Measurements from ENCODE around the gene SVEP1. TPM values are rescaled to one million over a fixed set of nuclear protein-coding genes. Genes with fewer than 3 reads are reported as not detected.
A peak's percentile ranks its signal among the peaks of the same experiment; 100 is the strongest.
"Not testable (repeated sequence)": the region's sequence is repeated elsewhere in the genome, so short reads cannot be mapped to it uniquely, and the experiment has no call there.

The SVEP1 gene
- total RNA-seq: 10 to 100 TPM in 1 of 2 donors, 1 to 10 TPM in 1; 6.5 to 16.9 TPM
- long read RNA-seq, partial matches to known transcripts: 3 of 4 reads
- long read RNA-seq, other reads (novel, unspliced or antisense): 1 of 4 reads

DNA sequence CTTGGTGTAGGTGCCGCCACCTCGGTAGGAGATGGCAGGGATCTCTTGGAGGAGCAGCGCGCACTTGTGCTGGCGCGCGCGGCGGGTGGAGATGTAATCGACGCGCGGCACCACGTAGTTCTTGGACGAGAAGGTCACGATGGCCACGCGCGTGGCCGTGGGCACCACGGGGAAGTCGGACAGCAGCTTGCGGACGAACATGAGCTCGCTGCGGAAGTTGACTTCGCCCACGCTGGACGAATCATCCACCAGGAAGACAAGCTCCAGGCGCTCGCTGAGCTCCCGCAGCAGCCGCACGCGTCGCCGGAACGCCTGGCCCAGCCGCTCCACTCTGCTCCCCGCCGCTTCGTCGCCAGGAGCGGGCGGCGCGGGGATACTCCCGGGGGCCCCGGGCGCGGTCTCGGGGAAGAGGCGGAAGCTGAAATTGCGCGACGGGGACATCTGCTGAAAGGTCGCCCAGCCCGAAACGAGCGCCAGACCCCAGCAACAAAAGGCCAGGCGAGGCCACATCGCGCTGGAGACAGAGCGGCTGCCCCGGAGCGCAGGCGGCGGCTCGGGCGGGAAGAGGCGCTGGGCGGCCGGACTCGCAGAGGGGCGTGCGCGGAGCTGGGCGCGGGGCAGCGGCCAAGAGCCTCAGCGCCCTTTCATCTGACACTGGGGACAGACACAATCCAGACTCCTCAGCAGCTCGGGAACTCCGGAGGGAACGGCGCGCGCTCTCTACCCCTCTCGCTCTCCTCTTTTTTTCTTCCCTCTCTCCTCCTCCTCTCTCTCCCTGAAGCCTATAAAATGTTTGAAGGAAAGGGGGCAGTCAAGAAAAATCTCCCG is at the start of gene SVEP1:
SVEP1 (minus strand) TSS at position 708 of the 828 bp plus-strand sequence; CDS start at position 510, 198 bp downstream.
- DNase-seq (peak in 1 of 2 donors; percentile 22), ATAC-seq (peak; percentile 34)
- intact Hi-C loops (cut with DNase I, micrococcal nuclease): no loop called here

DNA sequence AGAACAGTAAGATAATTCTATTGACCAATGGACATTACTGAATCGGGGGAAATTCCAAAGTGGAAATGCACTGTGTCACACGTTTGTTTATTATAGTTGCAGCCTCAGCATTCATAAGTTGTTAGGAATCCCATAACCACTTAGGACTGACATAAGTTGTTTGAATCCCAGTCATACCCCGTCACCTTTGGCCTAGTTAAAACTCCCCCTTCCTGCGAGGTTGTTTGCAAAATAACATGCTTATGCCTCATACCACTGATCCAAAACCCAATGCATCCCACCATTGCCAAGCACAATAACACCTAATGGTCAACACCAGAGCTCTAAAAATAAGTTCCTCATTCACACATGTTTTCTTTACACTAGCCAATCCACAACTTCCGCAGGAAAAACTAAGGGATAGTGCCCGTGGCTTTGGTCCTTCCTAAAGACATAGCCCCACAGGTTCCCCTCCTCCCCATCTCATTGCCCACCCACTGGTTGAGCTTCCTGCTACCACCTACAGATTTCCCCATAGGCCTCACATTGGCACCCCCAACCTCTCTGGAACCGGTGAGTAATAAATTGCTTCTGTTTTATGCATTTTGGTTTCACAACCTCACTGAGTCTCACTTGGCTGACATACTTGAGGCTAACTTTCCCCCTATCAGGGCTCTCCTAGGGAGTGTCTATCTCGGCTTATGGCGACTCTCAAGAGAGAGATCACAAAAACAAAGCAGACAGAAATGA is 46.7 kb upstream of the SVEP1 start:
- intact Hi-C loops (cut with DNase I, micrococcal nuclease): no loop called here
- ATAC-seq (no peak), DNase-seq (no peak)

DNA sequence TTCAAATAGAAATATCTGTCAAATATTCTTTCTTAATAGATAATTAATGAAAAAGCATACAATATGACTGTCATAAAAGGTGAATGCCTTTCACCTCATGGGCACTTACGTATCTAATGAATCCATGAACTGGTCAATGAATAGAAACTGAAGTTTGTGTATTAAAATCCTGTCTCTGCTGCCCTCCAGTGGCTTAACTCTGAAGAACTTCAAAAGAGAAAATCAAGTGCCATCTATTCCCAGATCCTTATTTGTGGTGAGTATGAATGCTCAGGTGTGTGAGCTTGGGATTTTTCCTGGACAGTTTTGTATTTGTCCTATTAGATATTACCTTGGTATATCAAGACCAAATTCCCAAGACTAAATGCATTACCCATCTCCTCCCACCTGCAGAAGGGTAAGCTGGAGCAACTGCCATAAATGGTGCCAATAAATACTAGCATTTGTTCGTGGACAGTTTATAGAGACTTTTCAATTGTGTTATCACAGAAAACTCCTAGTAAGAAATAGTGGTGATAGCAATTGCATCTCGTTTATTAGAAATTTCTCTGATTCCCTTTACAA is 44.0 kb upstream of the SVEP1 start:
- DNase-seq (peak in 1 of 2 donors; percentile 41), ATAC-seq (peak; percentile 61)
- intact Hi-C loops (cut with DNase I, micrococcal nuclease): no loop called here

DNA sequence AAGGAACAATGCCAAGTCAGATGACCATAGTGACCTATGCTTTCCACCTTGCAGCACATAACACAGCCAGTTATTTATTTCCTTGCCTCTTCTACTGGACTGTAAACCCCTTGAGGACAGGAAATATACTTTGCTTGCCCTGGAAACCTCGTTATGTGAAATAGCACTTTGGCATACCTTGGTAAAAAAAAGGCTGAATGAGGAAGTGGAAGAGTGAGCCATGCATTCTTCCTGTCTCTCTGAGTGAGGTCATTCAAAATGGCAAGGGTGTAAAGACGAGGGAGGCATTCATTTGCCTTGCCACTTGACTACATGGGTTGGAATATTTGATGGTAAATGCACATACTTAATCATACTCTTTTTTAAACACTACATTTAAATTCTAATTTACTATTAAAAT is 42.8 kb upstream of the SVEP1 start:
- DNase-seq (no peak), ATAC-seq (no peak)
- intact Hi-C loops (cut with DNase I, micrococcal nuclease): no loop called here

DNA sequence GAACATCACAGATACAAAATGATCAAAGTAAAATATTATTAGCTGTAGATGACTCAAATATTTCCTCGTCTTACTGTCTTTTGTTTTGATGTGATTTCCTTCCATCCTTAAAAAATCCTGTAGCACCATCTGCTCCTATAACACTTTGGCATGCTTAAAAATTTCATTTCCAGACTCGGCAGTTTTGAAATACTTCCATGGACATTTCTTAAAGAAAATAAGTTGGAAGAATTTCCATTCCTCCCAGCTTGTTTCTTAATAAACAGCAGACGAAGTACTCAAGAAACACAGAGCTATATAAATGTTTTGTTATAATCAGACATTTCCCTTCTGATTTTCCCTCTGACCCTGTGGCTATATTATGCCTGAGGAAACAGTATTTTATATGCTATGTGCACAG is 41.2 kb upstream of the SVEP1 start:
- no peak for DNase-seq
- intact Hi-C loops (cut with DNase I, micrococcal nuclease): no loop called here
- no peak for ATAC-seq

DNA sequence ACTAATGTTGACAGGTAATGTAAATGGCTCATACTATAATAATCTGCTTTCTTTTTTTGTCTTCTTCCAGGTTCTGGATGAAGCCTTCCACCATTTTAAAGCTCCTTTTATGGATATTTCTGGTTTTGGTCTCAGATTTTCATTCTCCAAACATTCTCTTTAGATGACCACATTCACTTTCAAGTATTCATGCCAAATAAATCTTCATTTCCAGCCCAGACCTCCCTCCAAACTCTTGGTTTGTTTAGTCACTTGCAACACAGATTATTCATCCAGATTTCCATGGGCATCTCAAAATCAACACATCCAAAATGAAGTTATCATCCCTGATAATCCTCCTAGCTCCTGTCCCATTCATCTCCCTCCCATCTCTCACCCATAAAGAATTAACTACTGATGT is 40.3 kb upstream of the SVEP1 start:
- ATAC-seq (no peak), DNase-seq (no peak)
- intact Hi-C loops (cut with DNase I, micrococcal nuclease): no loop called here

DNA sequence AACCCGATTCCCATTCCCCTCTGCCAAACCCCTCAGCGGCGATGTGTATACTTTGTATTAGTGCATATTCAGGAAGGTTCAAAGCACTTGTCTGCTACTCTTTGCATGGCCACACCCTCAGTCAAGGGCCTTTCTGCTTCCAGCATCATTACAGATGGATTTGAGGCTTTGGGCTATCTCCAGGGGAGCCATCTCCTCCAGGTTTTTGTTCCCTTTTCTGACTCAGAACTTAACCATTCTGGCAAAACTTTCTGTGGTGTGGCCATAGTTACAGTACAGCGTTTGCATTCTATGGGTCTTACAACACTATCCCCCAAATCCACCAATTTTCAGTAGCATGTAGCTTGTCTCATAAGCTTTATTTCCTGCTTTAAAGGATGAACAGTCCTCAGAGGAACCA is 36.0 kb upstream of the SVEP1 start:
- no peak for ATAC-seq
- intact Hi-C loops (cut with DNase I, micrococcal nuclease): no loop called here
- DNase-seq: no peak

DNA sequence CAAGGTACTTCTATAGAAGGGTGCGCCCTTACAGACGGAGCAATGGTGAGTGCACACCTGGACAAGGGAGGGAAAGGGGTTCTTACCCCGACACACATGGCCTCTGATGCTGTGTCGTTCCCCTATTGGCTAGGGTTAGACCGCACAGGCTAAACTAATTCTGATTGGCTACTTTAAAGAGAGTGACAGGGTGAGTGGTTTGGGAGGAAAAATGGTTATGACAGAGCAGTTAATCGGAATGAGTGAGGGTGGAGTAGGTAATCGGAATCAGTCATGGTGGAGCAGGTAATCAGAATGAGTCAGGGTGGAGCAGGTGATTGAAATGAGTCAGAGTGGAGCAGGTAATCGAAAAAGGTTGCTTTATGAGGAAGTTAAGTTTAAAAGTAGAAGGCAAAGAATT is 35.0 kb upstream of the SVEP1 start:
- intact Hi-C loops (cut with DNase I, micrococcal nuclease); DNase-seq; ATAC-seq: not testable (repeated sequence)

DNA sequence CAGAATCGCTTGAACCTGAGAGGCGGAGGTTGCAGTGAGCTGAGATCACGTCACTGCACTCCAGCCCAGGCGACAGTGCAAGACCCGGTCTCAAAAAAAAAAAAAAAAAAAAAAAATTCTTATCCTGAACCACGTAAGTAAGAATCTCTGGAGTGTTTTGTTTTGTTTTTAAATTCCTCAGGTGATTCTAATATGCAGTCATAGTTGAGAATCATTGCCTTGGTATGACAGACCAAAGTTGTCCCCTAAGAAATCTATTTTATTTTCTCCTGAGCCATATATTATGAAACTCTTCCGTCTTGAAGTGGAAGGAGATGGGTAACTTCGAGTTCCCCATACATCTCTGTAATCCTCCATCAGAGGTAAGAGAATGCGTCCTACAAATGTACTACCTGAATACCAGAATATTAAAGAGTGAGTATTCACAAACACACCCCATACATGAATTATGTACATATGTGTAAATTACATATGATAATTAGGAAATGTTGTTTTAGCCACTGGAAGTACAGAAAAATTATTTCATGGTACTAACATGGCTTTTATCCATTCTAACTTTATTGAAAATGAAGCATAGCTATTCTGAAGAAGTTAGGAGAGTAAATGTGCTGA is 26.7 kb upstream of the SVEP1 start:
- intact Hi-C loops (cut with DNase I, micrococcal nuclease): no loop called here
- ATAC-seq (no peak), DNase-seq (no peak)

DNA sequence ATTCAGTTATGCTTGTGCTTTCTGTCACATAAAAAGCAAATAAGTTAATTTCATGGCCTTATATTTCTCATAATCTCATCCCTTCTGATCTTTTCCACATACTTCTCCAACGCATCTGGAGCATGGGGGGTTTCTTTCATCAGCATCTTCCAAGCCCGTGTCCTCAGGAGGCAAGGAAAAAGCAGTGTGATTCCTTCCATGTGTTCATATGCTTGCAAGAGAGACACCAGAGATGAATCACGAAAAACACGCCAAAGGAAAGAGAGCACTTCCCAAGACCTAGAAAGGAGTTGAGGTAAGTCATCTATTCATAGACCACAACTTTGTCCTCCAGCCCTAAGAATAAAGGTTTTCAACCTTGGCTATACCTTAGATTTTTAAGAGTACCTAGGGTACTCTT is 26.0 kb upstream of the SVEP1 start:
- intact Hi-C loops (cut with DNase I, micrococcal nuclease): no loop called here
- no peak for DNase-seq
- ATAC-seq: no peak

DNA sequence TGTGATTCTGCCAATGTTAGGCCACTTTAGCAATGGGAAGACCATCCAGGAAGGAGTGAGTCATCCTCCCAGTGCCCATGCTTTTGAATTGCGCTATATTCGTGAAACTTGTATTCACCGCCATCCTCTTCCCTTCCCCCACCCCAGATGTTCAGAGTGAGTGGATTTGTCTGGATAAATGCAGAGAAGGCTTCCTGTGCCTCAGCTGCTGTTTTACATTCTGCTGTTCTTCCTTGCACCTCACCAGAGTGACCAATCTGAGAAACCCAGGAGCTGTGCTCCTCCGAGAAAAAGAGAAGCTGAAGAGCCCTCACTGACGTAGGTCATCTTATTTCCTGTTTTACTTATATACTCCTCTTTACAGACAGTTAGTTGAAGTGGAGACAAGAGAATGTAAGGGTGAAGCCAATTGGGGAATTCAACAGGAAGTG is 24.6 kb upstream of the SVEP1 start:
- no peak for ATAC-seq
- intact Hi-C loops (cut with DNase I, micrococcal nuclease): no loop called here
- DNase-seq: no peak

DNA sequence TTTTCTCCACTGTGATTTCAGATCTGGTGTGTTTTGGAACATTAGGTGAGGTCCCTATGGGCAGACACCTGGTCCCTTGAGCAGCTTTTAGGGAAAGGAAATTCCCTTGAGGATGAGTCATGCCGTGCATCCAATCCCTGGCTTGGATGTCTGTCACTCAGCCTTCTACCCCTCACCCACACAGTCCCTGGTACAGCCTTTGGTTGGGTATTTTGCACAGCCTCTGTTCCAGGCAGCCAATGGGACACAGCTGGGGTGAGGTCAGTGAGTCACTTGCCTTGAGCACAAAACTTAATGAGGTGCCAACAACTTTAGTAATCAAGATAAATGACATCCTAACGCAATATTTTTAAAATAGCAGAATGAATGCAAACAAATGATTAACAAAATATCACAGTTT is 22.7 kb upstream of the SVEP1 start:
- no peak for ATAC-seq
- intact Hi-C loops (cut with DNase I, micrococcal nuclease): no loop called here
- no peak for DNase-seq

DNA sequence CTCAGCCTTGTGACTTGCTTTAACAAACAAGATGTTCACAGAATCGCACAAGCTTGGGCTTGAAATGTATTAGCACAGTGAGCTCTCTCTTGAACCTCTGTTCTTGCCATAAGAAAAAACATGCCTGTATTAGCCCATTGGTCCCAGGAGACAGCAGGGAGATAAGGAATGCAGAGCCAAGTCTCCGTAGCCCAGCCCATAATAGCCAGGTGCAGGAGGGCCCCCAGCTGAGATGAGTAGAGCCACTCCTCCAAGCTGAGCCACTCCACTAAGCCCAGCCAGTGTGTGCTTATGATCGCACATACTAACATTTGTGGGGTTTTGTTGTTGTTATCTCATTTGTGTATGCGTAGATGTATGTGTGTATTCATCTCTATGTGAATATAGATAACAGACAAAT is 21.6 kb upstream of the SVEP1 start:
- ATAC-seq (no peak), DNase-seq (no peak)
- intact Hi-C loops (cut with DNase I, micrococcal nuclease): no loop called here

DNA sequence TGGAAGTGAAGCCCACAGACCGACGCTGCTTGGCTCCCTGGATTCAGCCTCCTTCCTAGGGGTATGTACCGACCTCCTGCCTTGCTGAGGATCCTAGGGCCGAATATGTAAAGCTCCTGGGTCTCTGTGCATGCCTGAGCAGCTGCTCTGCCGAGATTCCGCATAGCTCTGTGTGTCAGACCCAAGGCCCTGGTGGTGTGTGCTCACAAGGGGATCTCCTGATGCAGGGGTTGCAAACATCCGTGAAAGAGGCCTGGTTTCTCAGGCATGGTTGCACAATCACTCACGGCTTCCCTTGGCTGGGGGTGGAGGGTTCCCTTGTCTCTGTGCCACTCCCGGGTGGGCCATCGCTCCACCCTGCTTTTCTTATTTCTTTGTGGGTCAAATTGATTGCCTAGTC is 19.9 kb upstream of the SVEP1 start:
- ATAC-seq: no peak
- intact Hi-C loops (cut with DNase I, micrococcal nuclease): no loop called here
- DNase-seq: no peak

DNA sequence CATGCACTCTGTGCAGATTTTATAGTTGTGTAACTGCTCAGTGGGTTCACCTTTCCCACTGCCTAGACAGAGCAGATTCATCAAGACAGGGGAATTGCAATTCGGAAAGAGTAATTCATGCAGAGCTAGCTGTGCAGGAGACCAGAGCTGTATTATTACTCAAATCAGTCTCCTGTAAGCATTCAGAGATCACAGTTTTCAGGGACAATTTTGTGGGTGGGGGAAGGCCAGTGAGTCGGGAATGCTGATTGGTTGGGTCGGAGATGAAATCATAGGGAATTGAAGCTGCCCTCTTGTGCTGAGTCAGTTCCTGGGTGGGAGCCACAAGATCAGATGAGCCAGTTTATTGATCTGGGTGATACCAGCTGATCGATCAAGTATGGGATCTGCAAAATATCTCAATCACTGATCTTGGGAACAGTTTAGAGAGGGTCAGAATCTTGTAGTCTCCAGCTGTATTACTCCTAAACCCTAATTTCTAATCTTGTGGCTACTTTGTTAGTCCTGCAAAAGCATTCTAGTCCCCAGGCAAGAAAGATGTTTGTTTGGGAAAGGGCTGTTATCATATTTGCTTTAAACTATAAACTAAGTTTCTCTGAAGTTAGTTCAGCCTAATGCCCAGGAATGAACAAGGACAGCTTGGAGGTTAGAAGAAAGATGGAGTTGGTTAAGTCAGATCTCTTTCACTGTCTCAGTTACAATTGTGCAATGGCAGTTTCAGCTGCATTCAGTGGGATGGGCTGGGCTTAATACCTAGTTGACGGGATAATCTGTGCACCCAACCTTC is 12.7 kb upstream of the SVEP1 start:
- ATAC-seq: no peak
- intact Hi-C loops (cut with DNase I, micrococcal nuclease): no loop called here
- DNase-seq: no peak

DNA sequence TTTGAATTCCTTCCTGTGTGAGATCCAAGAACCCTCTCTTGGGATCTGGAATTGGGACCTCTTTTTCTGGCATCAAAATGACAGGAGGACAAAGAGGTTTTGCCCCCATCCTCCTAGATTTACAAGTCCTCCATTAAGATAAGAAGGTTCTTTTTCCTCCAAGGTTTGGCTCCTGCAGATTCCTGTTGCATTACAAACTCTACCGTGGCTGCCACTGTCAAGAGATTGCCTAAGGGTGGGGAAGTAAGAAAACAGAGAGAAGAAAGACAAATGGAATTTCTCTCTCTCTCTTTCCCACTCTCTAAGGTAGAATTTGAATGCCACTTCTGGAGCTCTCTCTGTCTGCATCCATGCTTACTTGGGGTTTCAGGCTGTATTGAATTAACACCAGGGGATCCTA is 12.0 kb upstream of the SVEP1 start:
- ATAC-seq: no peak
- no peak for DNase-seq
- intact Hi-C loops (cut with DNase I, micrococcal nuclease): no loop called here

DNA sequence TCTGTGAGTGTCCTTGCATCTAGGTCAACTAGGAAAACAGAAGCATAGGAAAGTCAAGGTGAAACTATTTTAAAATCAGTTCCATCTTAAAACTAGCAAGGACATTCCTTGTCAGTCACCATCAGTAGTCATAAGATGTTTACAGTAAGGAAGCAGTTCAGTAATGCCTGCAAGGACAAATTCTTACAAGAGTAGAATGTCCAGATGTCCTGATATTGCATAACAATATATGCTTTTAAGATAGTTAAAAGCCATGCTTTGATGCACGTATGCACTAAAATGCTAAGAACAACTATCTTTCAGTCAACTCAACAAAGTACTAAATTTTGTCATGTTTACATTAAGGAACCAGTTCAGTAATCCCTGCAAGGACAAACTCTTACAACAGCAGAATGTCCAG is 11.3 kb upstream of the SVEP1 start:
- no peak for ATAC-seq
- intact Hi-C loops (cut with DNase I, micrococcal nuclease): no loop called here
- no peak for DNase-seq

DNA sequence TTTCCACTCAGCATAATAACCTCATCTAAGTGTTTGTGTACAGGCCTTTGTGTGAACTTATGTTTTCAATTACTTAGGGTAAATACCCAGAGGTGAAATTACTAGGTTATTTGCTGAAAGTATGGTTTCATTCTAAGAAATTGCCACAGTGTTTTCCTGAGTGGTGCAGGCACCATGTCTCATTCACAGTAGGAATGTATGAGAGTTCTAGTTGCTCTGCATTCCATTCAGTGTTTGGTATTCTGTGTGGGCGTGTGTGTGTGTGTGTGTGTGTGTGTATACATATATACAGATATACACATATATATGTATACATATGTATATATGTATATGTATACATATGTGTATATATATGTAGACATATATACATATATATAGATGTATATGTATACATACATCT is 8.8 kb upstream of the SVEP1 start:
- ATAC-seq (no peak), DNase-seq (no peak)
- intact Hi-C loops (cut with DNase I, micrococcal nuclease): no loop called here

DNA sequence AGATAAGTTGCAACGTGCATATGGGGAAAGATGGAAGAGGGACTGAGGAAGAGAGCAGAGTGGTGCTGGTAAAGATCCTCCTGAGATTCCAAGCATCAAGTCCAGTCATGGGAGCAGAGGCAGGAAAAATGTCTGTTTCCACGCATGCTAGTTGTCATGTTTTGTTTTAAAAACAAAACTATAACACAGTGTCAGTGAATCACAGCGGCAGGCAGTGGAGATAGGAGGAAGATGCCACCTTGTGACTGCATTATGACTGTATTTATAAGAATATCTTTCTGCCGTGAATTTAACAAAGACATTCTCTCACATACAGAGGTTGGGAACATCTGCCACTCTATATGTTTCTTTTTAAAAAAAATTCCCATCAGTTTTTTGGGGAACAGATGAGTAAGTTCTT is 3.7 kb upstream of the SVEP1 start:
- intact Hi-C loops (cut with DNase I, micrococcal nuclease): no loop called here
- no peak for ATAC-seq

More for the DNA sequence above, 3.7 kb upstream of the SVEP1 start:
- no peak for DNase-seq

Data from left colon (tissue), 2 donors.